Measurements from ENCODE around the gene GMCL1. TPM values are rescaled to one million over a fixed set of nuclear protein-coding genes. Genes with fewer than 3 reads are reported as not detected.

Gene GMCL1
- total RNA-seq = 5.5 and 6.8 TPM in 2 replicates

GRCh38 chr2:69829256-69830044 is at the start of gene GMCL1:
Gene GMCL1 (plus strand): TSS chr2:69829660. CDS start chr2:69829893, 233 bp downstream.

GRCh38 chr2:69893684-69894551 is 64.5 kb downstream of the GMCL1 start, which contains the start of gene SNRNP27:
Gene SNRNP27 (plus strand): TSS chr2:69893956. CDS start chr2:69893985, 29 bp downstream.

GRCh38 chr2:69914950-69915945 is 85.8 kb downstream of the GMCL1 start, which contains the start of gene MXD1:
Gene MXD1 (plus strand): TSS chr2:69915109. CDS start chr2:69915331, 222 bp downstream.

Other genes with a start within 250 kb of the GMCL1 start
- 35.9 and 44.2 TPM in 2 replicates for gene AAK1, start 185.9 kb upstream of the GMCL1 start, total RNA-seq
- 64.6 and 195 TPM in 2 replicates for gene ANXA4, start 87.5 kb upstream of the GMCL1 start, total RNA-seq
- 35.1 and 60.9 TPM in 2 replicates for gene SNRNP27, start 64.3 kb downstream of the GMCL1 start, total RNA-seq
- gene MXD1, start 85.4 kb downstream of the GMCL1 start, total RNA-seq = 4.0 and 4.9 TPM in 2 replicates
- 0.15 and 0.33 TPM in 2 replicates for gene ASPRV1, start 132.0 kb downstream of the GMCL1 start, total RNA-seq